ENCODE results near the gene NKRF.
"Not testable (repeated sequence)": the region's sequence is repeated elsewhere in the genome, so short reads cannot be mapped to it uniquely, and the experiment has no call there.

Gene NKRF

DNA sequence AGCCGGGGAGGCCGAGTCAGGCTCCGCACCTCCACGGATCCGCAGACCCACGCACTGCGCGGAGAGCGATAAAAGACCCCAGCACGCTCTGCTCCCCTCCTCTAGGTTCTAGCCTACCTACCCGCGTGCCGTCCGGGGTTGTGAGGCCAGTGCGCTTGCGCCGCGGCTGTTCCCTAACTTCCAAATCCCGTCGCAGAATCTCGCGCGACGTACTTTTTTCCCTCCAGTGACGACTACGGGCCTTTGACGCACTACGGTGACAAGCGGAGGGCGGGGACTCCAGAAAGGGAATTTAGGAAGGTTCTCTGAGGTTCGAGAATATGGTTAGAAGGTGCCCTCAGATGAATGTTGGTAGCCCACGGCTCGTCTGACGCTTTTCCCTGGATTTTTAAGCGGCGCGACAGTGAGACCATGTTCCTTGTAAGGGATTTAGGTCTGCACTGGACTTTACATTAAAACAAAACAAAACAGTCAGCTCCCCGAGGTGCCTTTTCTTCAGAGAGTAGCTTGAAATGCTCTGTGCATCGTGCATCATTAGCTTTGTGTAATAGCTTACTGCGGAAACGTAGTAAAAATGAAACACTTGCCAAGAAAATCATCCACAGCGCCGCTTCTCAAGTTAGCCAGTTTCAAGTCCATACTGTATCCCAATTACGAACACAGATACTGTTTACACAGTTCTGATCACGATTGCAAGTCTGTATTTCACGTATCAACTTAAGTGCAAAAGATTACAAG is at the start of gene NKRF:
TSS of gene NKRF (minus strand) at position 145 of the 738 bp plus-strand sequence.
- H3K27ac ChIP-seq, result peak within 1 kb of the TSS; percentile 63 to 93 (median 84)
- peak within 1 kb of the TSS; percentile 49 to 73 (median 67) for H3K4me3 ChIP-seq

DNA sequence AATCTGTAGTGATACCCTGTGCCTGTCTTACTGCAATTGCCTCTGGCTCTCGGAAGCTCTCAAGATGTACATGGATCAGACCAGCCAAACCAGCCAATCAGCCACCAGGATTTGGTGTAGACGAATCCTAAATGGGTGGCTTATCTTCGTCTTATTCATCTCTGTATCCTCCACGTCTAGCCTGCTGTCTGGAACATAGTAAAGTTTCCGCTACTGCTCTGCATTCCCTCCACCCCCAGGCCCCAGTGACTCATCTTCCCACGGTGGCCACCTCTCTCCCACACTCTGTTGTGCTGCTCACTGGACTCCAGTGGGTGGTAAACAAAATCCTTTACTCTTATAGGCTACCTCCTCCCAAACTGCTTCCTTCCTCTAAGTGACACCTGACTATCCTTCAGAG is 48.9 kb upstream of the NKRF start:
- peak overlapping the region in 1 of 21 experiments; percentile 21 for H3K27ac ChIP-seq

DNA sequence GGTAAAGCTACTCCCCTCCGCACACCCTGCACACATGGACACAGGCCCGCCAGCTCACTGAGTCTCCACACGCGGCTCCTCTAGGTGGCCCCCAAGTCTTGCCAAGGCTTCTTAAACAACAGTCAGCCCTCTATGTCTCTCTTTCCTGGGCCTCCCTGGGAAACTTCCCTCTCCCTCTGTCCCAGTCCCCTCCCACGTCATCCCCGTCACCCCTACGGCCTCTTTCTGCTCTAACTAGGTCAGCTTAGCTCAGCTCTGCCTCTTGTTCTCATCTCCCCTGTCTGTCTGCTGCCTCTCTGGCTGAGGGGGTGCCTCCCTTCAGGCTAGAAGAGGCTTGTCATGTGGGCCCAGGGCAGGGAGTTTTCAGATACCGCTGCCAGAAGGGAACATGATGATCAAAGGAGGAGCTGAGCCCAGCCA is 47.9 kb upstream of the NKRF start:
- peak overlapping the region in 1 of 21 experiments; percentile 30 for H3K27ac ChIP-seq

More for the DNA sequence above, 48.9 kb upstream of the NKRF start:
- no peak overlapping the region for H3K4me3 ChIP-seq

DNA sequence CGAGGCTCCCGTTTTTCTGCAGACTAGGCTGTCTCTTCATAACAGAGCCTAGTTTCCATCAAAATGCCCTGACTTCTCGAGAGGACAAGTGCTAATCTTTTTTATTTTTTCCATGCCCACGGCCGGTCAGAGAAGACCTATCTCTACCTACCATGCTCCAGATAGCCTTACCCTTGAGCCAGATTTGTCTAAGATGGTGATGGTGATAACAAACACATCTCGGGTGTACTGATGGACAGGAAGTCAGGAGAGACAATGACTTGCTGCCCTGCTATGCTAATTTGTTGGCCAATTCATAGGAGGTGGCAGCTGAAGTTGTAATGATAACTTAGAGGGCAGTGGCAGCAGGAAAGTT is 42.2 kb upstream of the NKRF start:
- no peak overlapping the region for H3K4me3 ChIP-seq
- peak overlapping the region in 2 of 21 experiments; percentile 14 to 32 for H3K27ac ChIP-seq

More for the DNA sequence above, 47.9 kb upstream of the NKRF start:
- no peak overlapping the region for H3K4me3 ChIP-seq

DNA sequence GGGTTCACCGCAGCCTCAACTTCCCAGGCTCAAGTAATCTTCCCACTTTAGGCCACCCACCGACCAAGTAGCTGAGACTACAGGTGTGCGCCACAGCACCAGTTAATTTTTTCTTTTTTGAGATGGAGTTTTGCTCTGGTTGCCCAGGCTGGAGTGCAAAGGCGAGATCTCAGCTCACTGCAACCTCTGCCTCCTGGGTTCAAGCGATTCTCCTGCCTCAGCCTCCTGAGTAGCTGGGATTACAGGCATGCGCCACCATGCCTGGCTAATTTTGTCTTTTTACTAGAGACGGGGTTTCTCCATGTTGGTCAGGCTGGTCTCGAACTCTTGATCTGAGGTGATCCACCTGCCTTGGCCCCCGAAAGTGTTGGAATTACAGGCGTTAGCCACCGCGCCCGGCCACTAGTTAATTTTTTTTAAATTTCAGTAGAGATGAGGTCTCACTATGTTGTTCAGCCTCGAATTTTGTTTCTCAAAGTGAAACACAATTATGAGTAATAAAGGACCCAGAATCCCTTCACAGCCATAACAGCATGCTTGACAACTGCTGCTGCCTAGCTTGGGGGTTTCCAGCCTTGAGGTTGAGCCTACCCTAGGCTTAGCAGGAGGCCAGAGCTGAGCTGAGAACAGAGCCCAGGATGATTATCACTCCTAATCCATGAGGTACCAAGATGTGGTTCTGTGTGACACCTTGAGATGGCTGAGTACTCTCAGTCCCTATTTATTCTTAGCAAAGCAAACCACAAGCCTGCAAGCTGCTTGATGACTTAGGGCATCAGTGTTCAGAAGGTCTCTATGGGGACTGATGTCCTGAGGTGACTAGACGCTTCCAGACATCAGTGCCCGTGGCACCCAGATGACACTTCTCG is 41.6 kb upstream of the NKRF start:
- Histone ChIP-seq H3K27ac (peak overlapping the region in 2 of 21 experiments; percentile 14 to 32), H3K4me3 (no peak overlapping the region)

DNA sequence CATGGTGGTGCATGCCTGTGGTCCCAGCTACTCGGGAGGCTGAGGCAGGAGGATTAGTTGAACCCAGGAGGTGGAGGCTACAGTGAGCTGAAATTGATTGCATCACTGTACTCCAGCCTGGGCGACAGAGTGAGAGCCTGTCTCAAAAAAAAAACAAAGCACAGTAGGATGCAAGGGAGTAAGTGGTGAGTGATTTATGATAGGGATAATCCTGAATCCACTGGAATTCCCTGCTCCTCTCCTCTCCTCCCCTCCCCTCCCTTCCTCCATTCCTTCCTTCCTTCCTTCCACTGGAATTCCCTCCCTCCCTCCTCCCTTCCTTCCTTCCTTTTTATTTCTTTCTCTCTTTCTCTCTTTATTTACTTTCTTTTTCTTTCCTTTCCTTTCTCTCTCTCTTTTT is 40.9 kb upstream of the NKRF start:
- Histone ChIP-seq H3K27ac (peak overlapping the region in 2 of 21 experiments; percentile 3 to 32), H3K4me3 (no peak overlapping the region)

DNA sequence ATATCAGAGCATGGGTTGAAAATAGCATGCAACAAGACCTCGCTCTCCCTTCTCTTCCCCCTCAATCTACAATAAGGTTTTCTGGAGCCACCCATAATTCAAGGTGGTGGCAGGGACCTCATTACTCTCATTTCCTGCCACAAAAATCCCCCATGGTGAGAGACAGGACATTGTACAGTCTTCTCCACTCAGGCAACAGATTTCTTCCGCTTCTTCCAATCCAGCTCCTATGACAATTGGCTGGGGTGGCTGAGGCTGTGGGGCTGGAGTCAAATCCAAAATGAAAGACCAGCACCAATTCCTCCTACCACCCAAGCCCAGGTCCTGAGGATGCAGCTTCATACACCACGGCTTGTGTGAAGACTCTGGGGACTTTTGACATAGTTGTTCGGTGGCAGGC is 40.3 kb upstream of the NKRF start:
- H3K4me3 ChIP-seq, result no peak overlapping the region
- H3K27ac ChIP-seq, result peak overlapping the region in 1 of 21 experiments; percentile 32

DNA sequence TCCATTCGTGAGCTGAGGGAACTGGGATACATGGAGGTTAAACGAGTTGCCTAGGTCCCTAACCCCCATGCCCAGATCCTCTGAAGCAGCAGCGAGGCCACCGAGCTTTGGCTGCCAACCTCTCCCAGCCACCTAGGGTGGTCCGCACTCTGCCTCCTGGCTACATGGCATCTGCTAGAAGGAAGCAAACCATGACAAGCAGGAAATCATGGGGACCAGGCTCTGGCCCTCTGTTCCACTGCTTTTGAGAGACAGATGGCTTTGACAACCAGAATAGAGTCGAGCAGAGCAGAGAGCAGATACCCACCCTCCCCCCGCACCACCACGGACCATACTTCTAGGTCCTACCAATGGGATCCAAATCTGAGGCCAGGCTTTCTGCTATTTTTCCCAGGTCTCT is 37.5 kb upstream of the NKRF start:
- no peak overlapping the region for H3K27ac ChIP-seq

DNA sequence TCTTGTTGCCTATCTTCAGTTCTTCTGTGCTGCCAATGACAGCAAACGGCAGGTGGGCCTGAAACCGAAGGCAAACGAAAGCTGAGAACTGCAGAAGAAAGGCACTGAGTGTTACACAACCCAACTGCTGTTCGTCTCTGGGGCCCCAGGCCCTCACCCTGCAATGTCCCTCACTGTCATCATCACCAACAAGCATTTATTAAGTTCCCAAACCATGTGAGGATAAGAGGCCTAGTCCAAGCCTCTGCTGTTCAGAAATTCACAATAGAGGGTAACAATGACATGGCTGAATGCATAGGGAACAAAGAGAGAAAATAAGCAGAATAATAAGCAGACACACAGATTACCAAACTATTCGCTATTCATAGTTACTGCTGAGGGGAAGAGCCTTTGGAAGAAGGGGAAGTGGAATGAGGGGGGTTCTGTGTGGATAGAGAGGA is 34.5 kb upstream of the NKRF start:
- no peak overlapping the region for H3K4me3 ChIP-seq
- H3K27ac ChIP-seq, result no peak overlapping the region

More for the DNA sequence above, 37.5 kb upstream of the NKRF start:
- H3K4me3 ChIP-seq, result no peak overlapping the region

DNA sequence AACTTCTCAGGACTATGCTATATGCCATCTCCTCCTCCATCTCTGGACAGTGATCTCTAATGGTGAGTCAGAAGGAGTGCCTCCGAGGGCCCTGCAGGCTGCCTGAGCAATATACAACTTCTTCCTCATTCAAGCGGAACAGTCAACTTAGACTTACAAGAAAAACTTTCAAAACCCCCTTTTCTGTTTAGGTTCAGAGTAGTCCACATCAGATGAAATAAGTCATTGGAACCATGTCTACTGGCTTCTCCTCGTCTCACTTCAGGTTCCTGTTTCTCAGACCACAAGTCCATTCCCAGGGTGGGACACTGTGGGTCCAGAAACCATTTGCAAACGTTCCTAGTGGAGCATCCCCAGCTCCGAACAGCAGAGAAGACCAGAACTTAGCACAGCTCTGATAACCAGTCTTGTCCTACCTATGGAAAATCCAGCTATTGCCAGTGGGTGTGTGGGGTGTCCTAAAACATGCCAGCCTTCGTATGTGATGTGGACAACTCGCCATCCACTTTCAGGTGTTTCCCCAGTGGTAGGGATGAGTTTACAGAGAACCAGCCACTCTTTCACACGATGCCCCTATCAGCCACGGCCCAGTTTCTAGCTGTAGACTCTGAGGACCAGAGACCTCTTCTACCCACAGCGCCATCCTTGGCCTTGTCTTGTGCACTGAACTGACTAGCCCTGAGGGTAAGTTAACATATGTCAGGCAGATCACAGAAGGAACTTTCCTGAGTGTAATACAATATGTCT is 32.7 kb upstream of the NKRF start:
- Histone ChIP-seq H3K4me3 (no peak overlapping the region), H3K27ac (no peak overlapping the region)

DNA sequence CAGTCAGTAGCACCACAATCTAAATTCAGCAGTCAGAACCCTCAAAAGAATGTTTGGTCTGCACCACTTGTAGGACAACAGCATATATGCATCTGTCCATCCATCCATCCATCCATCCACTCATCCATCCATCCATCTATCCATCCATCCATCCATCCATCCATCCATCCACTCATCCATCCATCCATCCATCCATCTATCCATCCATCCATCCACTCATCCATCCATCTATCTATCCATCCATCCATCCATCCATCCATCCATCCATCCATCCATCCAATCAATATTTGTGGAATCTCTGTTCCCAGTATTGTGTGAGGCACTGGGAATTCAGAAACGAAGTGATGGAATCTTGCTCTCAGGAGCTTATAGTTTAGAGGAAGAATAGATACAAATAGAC is 31.2 kb upstream of the NKRF start:
- H3K4me3 ChIP-seq, H3K27ac ChIP-seq: not testable (repeated sequence)

DNA sequence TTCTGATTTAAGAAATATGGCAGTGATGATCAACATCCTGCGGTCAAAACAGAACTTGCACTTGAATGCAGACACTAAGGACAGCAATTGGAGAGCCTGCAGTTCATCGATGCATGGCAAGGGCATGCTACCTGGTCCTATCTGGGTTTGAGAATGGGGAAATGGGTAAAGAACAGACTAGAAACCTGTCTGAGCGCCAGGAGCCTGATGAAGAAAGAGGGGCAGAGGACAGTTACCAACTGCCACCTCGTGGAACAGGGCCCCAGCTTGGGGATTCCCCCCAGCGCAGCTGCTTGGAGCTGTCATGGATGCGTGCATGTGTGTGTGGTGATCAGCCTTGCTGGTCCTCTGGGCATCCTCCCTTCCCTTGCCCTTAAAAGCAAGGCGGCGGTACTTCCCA is 30.2 kb upstream of the NKRF start:
- no peak overlapping the region for H3K27ac ChIP-seq
- H3K4me3 ChIP-seq, result no peak overlapping the region

DNA sequence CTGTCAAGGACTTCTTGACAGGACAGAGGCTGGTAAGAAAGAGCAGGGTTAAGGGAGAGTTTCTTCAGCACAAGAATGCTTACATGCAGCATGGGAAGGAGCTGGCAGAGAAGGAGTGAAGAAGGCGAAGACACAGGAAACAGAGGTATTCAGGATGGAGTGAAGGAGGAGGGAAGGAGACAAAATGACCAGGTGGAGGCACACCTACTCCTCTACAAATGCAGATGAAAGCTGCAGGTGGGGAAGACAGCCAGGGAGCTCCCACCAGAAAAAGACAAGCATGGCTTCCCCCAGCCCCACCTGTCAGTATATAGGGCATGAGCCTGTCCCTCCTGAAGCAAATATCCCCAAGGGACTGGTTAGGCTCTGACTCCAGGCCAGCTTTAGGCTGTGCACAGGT is 29.6 kb upstream of the NKRF start:
- peak overlapping the region in 1 of 21 experiments; percentile 35 for H3K27ac ChIP-seq

DNA sequence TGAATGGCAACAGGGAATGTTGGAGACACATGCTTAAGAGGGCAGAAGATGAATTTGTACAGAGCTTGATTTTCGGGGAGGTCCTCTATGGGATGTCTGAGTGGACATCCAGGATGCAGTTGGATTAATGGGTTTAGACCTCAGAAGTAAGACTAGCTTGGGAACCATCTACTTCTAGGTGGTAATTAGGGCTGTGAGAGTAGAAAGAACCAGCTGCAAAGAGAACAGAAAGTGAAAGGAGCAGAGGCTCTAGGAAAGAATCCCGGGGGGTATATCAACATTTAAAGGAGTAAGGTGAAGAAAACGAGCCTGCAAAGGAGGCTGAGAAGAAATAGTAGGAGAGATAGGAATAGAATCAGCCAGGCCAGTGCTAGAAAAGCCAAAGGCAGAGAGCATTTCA is 29.0 kb upstream of the NKRF start:
- no peak overlapping the region for H3K4me3 ChIP-seq
- peak overlapping the region in 1 of 21 experiments; percentile 35 for H3K27ac ChIP-seq

More for the DNA sequence above, 29.6 kb upstream of the NKRF start:
- H3K4me3 ChIP-seq, result no peak overlapping the region

DNA sequence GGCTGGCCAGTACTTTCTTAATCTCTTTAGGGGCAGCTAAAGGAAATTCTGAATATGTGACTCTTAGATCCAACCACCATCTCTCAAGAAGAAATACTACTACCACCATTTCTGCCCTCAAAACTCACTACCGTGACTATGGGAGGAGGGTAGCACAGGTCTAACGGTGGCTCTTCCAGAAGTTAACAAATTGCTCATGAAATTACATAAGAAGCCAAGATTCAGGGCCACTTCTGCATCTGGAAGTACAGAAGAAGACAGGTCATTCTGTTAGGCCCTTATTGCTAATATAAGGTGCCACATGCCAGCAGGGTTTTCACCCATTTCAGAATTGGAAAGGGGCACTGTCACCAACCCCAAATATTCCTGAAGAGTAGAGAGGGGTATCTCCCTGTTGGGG is 19.6 kb upstream of the NKRF start:
- Histone ChIP-seq H3K4me3 (no peak overlapping the region), H3K27ac (no peak overlapping the region)

DNA sequence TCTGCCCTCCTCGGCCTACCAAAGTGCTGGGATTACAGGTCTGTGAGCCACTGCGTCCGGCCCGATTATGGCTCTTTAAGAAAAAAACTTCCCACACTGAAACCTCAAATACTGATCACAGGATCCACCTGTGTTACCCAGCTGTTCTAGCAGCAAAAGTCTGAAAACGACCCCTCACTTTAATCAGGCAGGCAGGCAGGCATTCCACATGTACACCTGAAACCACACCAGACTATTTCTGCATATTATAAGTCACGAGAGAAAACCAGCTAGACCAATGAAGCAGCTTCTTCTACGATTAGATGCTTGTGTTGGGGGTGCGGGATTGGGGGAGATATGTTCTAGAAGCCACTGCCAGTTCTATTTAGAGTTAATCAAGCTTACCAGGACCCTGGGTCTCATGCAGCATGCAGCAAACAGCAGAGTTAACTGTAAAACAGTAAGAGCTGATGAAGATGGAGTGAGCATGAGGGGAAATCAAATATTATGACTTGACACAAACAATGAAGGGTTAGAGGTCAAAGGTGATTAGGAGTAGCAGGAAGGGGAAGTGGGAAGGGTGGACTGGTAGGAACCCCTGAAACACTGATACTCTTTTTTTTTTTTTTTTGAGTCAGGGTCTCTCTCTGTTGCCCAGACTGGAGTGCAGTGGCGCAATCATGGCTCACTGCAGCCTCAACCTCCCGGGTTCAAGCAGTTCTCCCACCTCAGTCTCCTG is 18.9 kb upstream of the NKRF start:
- no peak overlapping the region for H3K27ac ChIP-seq
- no peak overlapping the region for H3K4me3 ChIP-seq

DNA sequence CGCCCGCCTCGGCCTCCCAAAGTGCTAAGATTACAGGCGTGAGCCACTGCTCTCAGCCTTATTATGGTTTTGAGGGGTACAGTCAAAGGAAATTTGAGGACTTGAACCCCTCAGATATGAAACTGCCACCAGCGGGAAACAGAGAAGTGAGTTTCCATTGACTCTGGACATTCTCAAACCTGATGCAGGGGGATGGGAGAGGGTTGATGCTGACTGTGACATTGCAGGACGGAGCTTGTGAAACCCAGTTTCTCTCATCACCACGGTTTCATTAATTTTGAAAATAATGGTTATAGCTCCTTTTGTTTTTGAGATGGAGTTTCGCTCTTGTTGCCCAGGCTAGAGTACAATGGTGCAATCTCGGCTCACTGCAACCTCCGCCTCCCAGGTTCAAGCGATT is 18.2 kb upstream of the NKRF start:
- H3K4me3 ChIP-seq, result no peak overlapping the region
- H3K27ac ChIP-seq, result no peak overlapping the region

DNA sequence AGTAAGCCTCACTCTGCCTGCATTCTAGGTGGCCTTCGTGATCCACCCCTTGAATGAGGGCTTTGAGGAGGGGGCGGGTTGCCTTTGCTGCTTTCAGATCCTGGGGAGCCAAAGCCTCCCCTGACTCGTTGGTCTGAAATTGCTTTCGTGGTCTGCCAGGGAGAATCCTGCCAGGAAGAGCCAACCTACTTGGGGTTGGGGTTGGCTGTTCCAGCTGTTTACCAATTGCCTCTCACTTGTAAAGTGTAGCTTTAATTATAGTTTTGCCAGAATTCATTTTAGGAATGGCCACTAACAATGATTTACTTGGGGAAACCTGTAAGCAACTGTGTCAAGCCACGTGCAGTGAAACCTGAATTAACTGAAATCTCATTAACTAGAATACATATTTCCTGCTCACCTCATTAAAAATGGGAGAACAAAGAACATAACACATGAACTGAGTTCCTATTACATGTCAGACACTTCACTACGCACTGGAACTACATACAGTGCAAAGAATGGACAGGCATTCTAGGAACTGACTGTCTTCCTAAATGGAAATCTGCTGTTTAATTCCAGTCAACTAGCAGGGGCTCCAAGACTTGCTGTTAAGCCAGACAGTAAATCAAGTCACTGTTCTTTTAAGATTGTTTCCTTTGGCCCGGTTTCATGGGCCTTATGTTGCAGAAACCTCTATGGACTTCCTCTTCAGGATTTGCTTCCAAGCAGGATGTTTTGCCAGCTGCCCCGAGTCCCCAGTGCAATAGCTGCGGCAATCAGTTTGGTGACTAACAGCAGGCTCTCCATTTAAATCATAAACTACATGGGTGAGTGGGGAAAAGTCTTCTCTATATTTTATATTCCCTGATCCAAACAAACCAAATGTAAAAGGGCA is 16.4 kb upstream of the NKRF start:
- H3K4me3 ChIP-seq, result no peak overlapping the region
- H3K27ac ChIP-seq, result no peak overlapping the region

DNA sequence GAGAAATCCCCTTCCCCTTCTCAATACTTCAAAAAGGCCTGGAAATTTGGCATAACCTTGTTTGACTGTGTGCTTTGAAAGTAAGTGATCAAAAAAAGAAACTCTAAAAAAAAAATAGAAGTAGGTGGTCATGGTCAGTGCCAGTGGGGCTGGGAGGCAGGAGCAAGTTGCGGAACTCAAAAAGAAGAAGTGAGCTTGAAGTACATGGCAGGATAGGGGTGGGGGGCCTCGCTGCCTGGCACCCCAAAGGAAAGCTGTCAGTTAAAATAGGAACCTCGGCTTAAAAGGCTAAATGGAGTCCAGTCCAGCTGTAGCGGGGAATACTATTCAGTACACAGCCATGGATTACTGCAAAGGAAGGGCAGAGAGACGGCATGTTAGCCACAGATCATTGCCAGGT is 12.2 kb upstream of the NKRF start:
- Histone ChIP-seq H3K27ac (peak overlapping the region in 3 of 21 experiments; percentile 25 to 60 (median 30)), H3K4me3 (no peak overlapping the region)
